ENCODE data around the gene SLC34A1.

DNA sequence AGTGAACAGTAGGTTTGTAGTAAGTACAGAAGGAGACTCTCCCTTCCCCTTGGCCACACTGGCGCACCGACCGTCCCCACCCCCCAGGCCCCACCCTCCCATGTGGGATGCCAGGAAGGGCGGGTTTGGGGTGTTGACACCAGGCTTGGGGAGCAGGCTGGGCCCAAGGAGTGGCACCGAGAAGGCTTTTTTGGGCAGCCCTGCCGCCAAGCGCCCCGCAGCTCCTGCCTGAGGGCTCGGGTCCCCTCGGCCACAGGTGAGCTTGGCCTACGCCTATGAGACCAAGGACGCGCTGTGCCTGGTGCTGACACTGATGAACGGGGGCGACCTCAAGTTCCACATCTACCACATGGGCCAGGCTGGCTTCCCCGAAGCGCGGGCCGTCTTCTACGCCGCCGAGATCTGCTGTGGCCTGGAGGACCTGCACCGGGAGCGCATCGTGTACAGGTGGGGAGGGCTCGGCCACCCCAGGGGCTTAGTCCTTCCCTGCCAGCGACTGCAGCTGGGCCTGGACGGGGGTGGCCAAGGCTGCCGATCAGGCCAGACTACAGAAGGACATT is 49.5 kb downstream of the SLC34A1 start:
- TF ChIP-seq, protein P1, sequence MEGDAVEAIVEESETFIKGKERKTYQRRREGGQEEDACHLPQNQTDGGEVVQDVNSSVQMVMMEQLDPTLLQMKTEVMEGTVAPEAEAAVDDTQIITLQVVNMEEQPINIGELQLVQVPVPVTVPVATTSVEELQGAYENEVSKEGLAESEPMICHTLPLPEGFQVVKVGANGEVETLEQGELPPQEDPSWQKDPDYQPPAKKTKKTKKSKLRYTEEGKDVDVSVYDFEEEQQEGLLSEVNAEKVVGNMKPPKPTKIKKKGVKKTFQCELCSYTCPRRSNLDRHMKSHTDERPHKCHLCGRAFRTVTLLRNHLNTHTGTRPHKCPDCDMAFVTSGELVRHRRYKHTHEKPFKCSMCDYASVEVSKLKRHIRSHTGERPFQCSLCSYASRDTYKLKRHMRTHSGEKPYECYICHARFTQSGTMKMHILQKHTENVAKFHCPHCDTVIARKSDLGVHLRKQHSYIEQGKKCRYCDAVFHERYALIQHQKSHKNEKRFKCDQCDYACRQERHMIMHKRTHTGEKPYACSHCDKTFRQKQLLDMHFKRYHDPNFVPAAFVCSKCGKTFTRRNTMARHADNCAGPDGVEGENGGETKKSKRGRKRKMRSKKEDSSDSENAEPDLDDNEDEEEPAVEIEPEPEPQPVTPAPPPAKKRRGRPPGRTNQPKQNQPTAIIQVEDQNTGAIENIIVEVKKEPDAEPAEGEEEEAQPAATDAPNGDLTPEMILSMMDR (conservative IDR thresholded peaks at IDR 0.05; ENCODE audit: low read depth, low read length): no peak
- TF ChIP-seq POLR2A (IDR thresholded peaks at IDR 0.05; ENCODE audit: low read depth, low read length) (no peak), RFX5 (IDR thresholded peaks at IDR 0.05; ENCODE audit: low read depth, low read length) (no peak), MXI1 (IDR thresholded peaks at IDR 0.05; ENCODE audit: borderline replicate concordance, low read depth, low read length) (no peak), RAD21 (IDR thresholded peaks at IDR 0.05; ENCODE audit: low read length) (no peak), MAZ (IDR thresholded peaks at IDR 0.05; ENCODE audit: borderline replicate concordance, low read depth, low read length) (no peak), SMC3 (IDR thresholded peaks at IDR 0.05; ENCODE audit: low read depth, low read length) (no peak), CEBPB (IDR thresholded peaks at IDR 0.05; ENCODE audit: low read depth, low read length) (no peak), MAFK (IDR thresholded peaks at IDR 0.05; ENCODE audit: low read depth, low read length) (no peak), BHLHE40 (IDR thresholded peaks at IDR 0.05; ENCODE audit: low read depth, low read length) (no peak), RCOR1 (IDR thresholded peaks at IDR 0.05; ENCODE audit: insufficient replicate concordance, low read length) (no peak)
- TF ChIP-seq, protein P2, sequence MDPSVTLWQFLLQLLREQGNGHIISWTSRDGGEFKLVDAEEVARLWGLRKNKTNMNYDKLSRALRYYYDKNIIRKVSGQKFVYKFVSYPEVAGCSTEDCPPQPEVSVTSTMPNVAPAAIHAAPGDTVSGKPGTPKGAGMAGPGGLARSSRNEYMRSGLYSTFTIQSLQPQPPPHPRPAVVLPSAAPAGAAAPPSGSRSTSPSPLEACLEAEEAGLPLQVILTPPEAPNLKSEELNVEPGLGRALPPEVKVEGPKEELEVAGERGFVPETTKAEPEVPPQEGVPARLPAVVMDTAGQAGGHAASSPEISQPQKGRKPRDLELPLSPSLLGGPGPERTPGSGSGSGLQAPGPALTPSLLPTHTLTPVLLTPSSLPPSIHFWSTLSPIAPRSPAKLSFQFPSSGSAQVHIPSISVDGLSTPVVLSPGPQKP (IDR thresholded peaks at IDR 0.05; ENCODE audit: borderline replicate concordance, low read depth, low read length): no peak

Data from IMR-90 (cell line).